Esophagus squamous epithelium (tissue), 5 donors: ENCODE results near the gene MDH1. TPM values are rescaled to one million over a fixed set of nuclear protein-coding genes. Genes with fewer than 3 reads are reported as not detected.

Source experiments
- DNase-seq: peaks from one replicate; lab custom pipeline; 2025; lab: John Stamatoyannopoulos, UW
- H3K27ac ChIP-seq, 4 donors: fragments of 200-600 bp; sonication (generic); one replicate each; pipeline ENCODE4 v1.5.1; 2016 to 2019; ENCODE audit warnings: mild to moderate bottlenecking in 1 of 4
- H3K27me3 ChIP-seq, 4 donors: fragments of 200-600 bp; sonication (generic); 1 replicate in 3 of 4; 2 replicates in 1 of 4; pipeline versions ENCODE4 v1.5.1 to v1.6.0; 2017 to 2021; ENCODE audit warnings: antibody characterized with exemption in 1 of 4
- H3K36me3 ChIP-seq, 3 donors: fragments of 200-600 bp; sonication (generic); one replicate each; pipeline ENCODE4 v1.5.1; 2016 to 2019
- H3K4me1 ChIP-seq, 3 donors: fragments of 200-600 bp; sonication (generic); one replicate each; pipeline ENCODE4 v1.5.1; 2017 to 2019
- H3K4me3 ChIP-seq, 4 donors: fragments of 200-600 bp; sonication (generic); 1 replicate in 3 of 4; 2 replicates in 1 of 4; pipeline ENCODE4 v1.5.1; 2016 to 2019; ENCODE audit warnings: mild to moderate bottlenecking in 2 of 4, moderate library complexity in 1 of 4
- H3K9me3 ChIP-seq, 3 donors: fragments of 200-600 bp; sonication (generic); one replicate each; pipeline ENCODE4 v1.5.1; 2016 to 2019
- POLR2A ChIP-seq, 4 donors: fragments of 450-650 bp; IDR thresholded peaks; one replicate each; pipeline ENCODE4 v1.6.1; 2017; ENCODE audit warnings: antibody characterized with exemption in 4 of 4, mild to moderate bottlenecking in 4 of 4, moderate library complexity in 3 of 4
- WGBS, 2 donors: methylation state at CpG; one replicate each; pipeline ENCODE4 v1.1.5; 2018; 5-methylcytosine and 5-hydroxymethylcytosine counted together
- intact Hi-C: fragments of 100-400 bp; cut with DNase I; formaldehyde crosslinking; loops from one replicate; pipeline ENCODE4 v1.15.0; 2022
- total RNA-seq, 4 donors: library from RNA; depleted of rRNA; stranded (reverse); fragments of >200 nt; gene quantifications; one replicate each; pipeline ENCODE4 v1.1.0, GENCODE V29; 2016
- TF ChIP-seq, protein P1 (sequence below), 6 experiments: fragments of 450-650 bp in 4 of 6; fragments of 200-600 bp in 2 of 6; sonication (generic) in 2 of 6; IDR thresholded peaks; one replicate each; pipeline ENCODE4 v1.5.1; 2016 to 2019; ENCODE audit warnings: antibody characterized with exemption in 6 of 6, mild to moderate bottlenecking in 4 of 6, moderate library complexity in 4 of 6
- donor health status: DM: yes; HTN: yes; CAD: no.

MDH1 gene
- total RNA-seq = 100 to 1,000 TPM in 3 of 4 donors, 10 to 100 TPM in 1; 97.7 to 197 (median 134) TPM

DNA sequence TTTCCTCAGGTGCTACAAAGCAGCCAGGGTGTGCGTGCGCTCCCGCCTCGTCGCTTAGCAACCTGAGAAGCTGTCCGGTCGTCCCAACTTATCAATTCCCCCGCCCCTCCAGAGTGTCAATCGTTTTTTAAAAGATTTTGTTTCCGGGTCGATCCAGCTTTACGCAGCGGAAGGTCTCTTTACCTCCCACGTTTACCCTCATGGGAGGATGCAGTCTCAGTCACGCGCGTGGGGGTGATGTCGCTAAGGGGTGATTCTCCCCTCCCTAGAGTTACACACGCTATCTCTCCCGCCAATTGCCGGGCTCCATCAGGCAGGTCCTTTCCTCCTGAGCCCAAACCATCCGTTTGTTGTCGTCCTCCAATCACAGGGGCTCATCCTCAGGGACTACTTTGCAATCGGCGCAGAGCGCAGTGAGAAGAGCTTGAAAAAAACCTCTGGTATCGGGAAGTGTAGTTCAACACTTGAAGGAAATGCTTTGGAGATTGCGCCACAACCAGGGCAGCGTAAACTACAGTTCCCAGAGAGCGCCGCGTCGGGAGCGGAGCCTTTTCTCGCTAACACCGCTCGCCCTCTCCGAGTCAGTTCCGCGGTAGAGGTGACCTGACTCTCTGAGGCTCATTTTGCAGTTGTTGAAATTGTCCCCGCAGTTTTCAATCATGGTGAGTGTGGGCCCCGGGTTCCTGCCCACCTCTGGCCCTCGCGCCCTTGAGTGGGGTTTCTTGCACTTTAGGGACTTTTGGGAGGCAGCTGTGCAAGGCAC is at the start of gene MDH1, which contains the start of gene WDPCP:
MDH1 (plus strand) TSS at position 579 of the 763 bp plus-strand sequence; CDS start at position 660, 81 bp downstream.
WDPCP (minus strand) TSS at position 93 of the 763 bp plus-strand sequence. CDS start 206 bp downstream, outside the sequence.
- WGBS, 2 donors = 0 to 4% methylated on average over 5 to 25 of the region's 44 CpGs
- DNase-seq = peak; percentile 69
- H3K27ac ChIP-seq = peak within 1 kb of the TSS; percentile 83 to 93 (median 88)
- peaks cover 0 to 9% (median 0%) of the 10 kb centered on the region in 3 donors for H3K36me3 ChIP-seq
- H3K4me1 ChIP-seq = peaks cover 3 to 37% (median 14%) of the 10 kb centered on the region in 3 donors
- intact Hi-C loops = no loop called here
- TF ChIP-seq, protein P1, sequence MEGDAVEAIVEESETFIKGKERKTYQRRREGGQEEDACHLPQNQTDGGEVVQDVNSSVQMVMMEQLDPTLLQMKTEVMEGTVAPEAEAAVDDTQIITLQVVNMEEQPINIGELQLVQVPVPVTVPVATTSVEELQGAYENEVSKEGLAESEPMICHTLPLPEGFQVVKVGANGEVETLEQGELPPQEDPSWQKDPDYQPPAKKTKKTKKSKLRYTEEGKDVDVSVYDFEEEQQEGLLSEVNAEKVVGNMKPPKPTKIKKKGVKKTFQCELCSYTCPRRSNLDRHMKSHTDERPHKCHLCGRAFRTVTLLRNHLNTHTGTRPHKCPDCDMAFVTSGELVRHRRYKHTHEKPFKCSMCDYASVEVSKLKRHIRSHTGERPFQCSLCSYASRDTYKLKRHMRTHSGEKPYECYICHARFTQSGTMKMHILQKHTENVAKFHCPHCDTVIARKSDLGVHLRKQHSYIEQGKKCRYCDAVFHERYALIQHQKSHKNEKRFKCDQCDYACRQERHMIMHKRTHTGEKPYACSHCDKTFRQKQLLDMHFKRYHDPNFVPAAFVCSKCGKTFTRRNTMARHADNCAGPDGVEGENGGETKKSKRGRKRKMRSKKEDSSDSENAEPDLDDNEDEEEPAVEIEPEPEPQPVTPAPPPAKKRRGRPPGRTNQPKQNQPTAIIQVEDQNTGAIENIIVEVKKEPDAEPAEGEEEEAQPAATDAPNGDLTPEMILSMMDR (IDR thresholded peaks at IDR 0.05) = no peak
- TF ChIP-seq POLR2A (IDR thresholded peaks at IDR 0.05) = peak in 2 of 4 donors; percentile 13 to 75
- H3K4me3 ChIP-seq = peak within 1 kb of the TSS; percentile 74 to 88 (median 80)
- no peaks in the 10 kb centered on the region for H3K9me3 ChIP-seq
- no peaks in the 10 kb centered on the region for H3K27me3 ChIP-seq

DNA sequence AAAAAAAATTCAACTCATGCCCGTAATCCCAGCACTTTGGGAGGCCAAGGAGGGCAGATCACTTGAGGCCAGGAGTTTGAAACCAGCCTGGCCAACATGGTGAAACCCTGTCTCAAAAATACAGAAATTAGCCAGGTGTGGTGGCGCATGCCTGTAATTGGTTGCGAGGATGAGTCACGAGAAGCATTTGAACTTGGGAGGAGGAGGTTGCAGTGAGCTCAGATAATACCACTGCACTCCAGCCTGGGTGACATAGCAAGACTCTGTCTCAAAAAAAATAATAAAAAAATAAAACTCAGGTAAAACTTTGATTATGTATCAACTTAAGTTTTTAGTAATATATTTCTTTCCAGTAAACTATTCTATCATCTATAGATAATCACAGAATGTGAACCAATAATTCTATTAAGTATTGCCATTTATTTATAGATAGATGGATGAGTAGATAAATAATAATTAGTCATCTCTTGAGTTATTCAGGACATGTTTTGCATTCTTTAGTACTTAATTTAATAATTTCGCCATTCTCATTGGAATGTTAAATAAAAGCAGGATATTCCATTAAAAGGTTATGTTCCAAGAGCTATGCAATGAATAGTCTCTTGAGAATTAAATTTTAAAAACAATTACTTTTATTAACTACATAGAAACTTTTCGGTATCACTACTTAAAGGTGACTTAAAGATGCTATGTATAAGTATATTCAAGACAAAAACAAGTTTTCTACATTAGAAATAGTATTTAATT is 49.2 kb upstream of the MDH1 start:
- no peak overlapping the region for H3K27ac ChIP-seq
- H3K27me3 ChIP-seq = no peaks in the 10 kb centered on the region
- H3K36me3 ChIP-seq = no peaks in the 10 kb centered on the region
- no peak overlapping the region for H3K4me3 ChIP-seq
- no peaks in the 10 kb centered on the region for H3K9me3 ChIP-seq
- TF ChIP-seq, protein P1 (IDR thresholded peaks at IDR 0.05) = no peak
- no peak for TF ChIP-seq POLR2A (IDR thresholded peaks at IDR 0.05)
- WGBS, 2 donors = 87 to 93% methylated on average over 6 of the region's 6 CpGs
- intact Hi-C loops = no loop called here
- no peak for DNase-seq
- no peaks in the 10 kb centered on the region for H3K4me1 ChIP-seq

DNA sequence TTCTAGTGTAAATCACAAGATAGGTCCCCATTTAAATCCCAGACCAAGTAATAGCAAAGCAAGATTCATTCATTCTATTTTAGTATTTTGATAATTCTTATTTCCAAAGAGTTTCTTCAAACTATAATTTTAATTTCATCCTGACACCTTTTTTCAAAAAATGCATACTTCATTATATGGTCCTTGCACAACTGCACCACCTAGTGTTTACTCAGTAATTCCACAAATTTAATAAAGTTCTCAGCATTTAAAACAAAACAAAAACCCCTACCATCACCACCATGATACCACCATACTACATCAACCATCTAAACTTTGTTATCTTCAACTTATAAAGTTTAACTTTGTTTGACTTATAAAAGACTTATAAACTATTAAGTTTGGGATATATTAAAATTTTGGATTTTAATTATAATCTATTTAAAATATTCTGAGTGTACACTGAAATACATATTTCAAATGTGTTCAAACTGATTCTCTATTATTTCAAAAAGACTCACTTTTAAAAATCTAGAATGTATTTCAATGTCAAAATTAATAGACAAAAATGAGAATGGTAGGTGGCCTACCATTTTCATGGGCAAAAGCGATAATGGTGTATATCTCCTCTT is 44.6 kb upstream of the MDH1 start:
- Histone ChIP-seq H3K4me1 (no peaks in the 10 kb centered on the region), H3K36me3 (no peaks in the 10 kb centered on the region), H3K4me3 (no peak overlapping the region), H3K9me3 (no peaks in the 10 kb centered on the region), H3K27me3 (no peaks in the 10 kb centered on the region), H3K27ac (no peak overlapping the region)
- DNase-seq = no peak
- no peak for TF ChIP-seq POLR2A (IDR thresholded peaks at IDR 0.05)
- TF ChIP-seq, protein P1 (IDR thresholded peaks at IDR 0.05) = peak in 4 of 6 experiments; percentile 26 to 51 (median 36)
- intact Hi-C loops = no loop called here
- 89 to 96% methylated on average over 1 of the region's 1 CpG for WGBS, 2 donors

DNA sequence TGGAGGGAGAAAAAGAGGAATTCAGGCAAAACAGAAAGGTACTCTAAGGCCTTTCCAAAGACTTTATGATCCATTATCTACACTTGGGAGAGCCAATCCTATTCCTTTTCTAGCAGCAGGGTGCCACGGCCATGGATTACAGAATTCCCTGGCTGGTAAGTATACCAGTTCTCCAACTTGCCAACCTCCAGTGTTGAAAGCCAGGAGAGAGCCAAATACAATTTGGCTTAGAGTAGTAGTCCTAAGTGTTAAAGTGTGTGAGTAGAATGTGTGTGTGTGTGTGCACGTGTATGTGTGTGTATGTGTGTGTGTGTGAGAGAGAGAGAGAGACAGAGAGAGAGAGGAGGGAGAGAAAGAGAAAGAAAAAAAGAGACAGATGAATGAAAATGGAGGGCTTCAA is 43.7 kb upstream of the MDH1 start:
- TF ChIP-seq POLR2A (IDR thresholded peaks at IDR 0.05) = no peak
- TF ChIP-seq, protein P1 (IDR thresholded peaks at IDR 0.05) = no peak
- H3K27me3 ChIP-seq = no peaks in the 10 kb centered on the region

More for the DNA sequence above, 43.7 kb upstream of the MDH1 start:
- Histone ChIP-seq H3K27ac (no peak overlapping the region), H3K4me3 (no peak overlapping the region), H3K36me3 (no peaks in the 10 kb centered on the region), H3K4me1 (no peaks in the 10 kb centered on the region), H3K9me3 (no peaks in the 10 kb centered on the region)
- intact Hi-C loops = no loop called here
- DNase-seq = no peak
- WGBS, 2 donors = 71 to 83% methylated on average over 2 of the region's 2 CpGs
